Neural cell (in vitro differentiated cells): Measurements from ENCODE around the gene LRR1. TPM values are rescaled to one million over a fixed set of nuclear protein-coding genes. Genes with fewer than 3 reads are reported as not detected.

Experiments
- H2AFZ ChIP-seq: fragments of 200-600, 300-800 bp; sonication (generic), shearing (Covaris generic); 2 replicates; pipeline ENCODE4 v1.6.0; 2014; ENCODE audit warnings: low read depth, mild to moderate bottlenecking, antibody characterized with exemption, low read length, moderate library complexity
- H3F3A ChIP-seq: fragments of 200-600 bp; shearing (Covaris generic); 2 replicates; pipeline ENCODE4 v1.6.1; 2016; ENCODE audit warnings: mild to moderate bottlenecking, moderate library complexity, mixed read lengths, antibody characterized with exemption, low read length; ENCODE audit not compliant: insufficient read depth, poor library complexity, severe bottlenecking
- H3K27ac ChIP-seq: fragments of 200-600, 300-800 bp; sonication (generic), shearing (Covaris generic); 2 replicates; pipeline ENCODE4 v1.5.1; 2014; ENCODE audit warnings: mild to moderate bottlenecking, low read length, moderate library complexity
- H3K27me3 ChIP-seq: fragments of 300-800, 200-600 bp; sonication (generic), shearing (Covaris generic); 2 replicates; pipeline ENCODE4 v1.6.0; 2014; ENCODE audit warnings: mild to moderate bottlenecking, low read depth, low read length, moderate library complexity; ENCODE audit not compliant: insufficient read depth
- H3K36me3 ChIP-seq: fragments of 300-800, 200-600 bp; sonication (generic), shearing (Covaris generic); 2 replicates; pipeline ENCODE4 v1.5.1; 2014; ENCODE audit warnings: mild to moderate bottlenecking, antibody characterized with exemption, low read length, moderate library complexity; ENCODE audit not compliant: insufficient read depth
- H3K4me2 ChIP-seq: fragments of 300-800, 200-600 bp; sonication (generic), shearing (Covaris generic); 2 replicates; pipeline ENCODE4 v1.6.0; 2014; ENCODE audit warnings: mild to moderate bottlenecking, low read length
- H3K4me3 ChIP-seq: fragments of 300-800, 200-600 bp; sonication (generic), shearing (Covaris generic); 2 replicates; pipeline ENCODE4 v1.5.1; 2014; ENCODE audit warnings: mild to moderate bottlenecking, low read length, moderate library complexity
- H3K79me2 ChIP-seq: fragments of 200-600 bp; shearing (Covaris generic); replicated peaks from 2 replicates; pipeline ENCODE4 v1.6.0; 2014; ENCODE audit warnings: mild to moderate bottlenecking, low read length, moderate library complexity; ENCODE audit not compliant: insufficient read depth
- H3K9ac ChIP-seq: fragments of 300-800, 200-600 bp; sonication (generic), shearing (Covaris generic); 2 replicates; pipeline ENCODE4 v1.6.1; 2016; ENCODE audit warnings: mild to moderate bottlenecking, low read length, mixed read lengths
- H3K9me2 ChIP-seq: fragments of 200-600 bp; shearing (Covaris generic); 2 replicates; pipeline ENCODE4 v1.6.1; 2016; ENCODE audit warnings: mild to moderate bottlenecking, low read length, mixed read lengths; ENCODE audit not compliant: insufficient read depth
- H3K9me3 ChIP-seq: fragments of 200-600, 300-800 bp; sonication (generic), shearing (Covaris generic); 2 replicates; pipeline ENCODE4 v1.6.1; 2016; ENCODE audit warnings: mild to moderate bottlenecking, mixed run types, low read length, moderate library complexity, mixed read lengths
- H4K20me1 ChIP-seq: fragments of 200-600 bp; shearing (Covaris generic); 2 replicates; pipeline ENCODE4 v1.6.1; 2016; ENCODE audit warnings: mild to moderate bottlenecking, mixed run types; ENCODE audit not compliant: insufficient read depth
- CTCF ChIP-seq: fragments of 450-650 bp; IDR thresholded peaks from 2 replicates; pipeline ENCODE4 v1.5.1; 2014; ENCODE audit warnings: antibody characterized with exemption, mild to moderate bottlenecking, moderate library complexity; ENCODE audit not compliant: poor library complexity, severe bottlenecking
- EP300 ChIP-seq: fragments of 450-650 bp; conservative IDR thresholded peaks from 2 replicates; pipeline ENCODE4 v1.6.1; 2014; ENCODE audit warnings: antibody characterized with exemption, mild to moderate bottlenecking, moderate library complexity; ENCODE audit not compliant: poor library complexity, severe bottlenecking
- EZH2 ChIP-seq: fragments of 200-600, 300-800 bp; shearing (Covaris generic), sonication (generic); IDR thresholded peaks from 2 replicates; pipeline ENCODE4 v1.6.1; 2014; ENCODE audit warnings: antibody characterized with exemption, low read length, borderline replicate concordance, mild to moderate bottlenecking; ENCODE audit not compliant: insufficient read depth, poor library complexity, severe bottlenecking
- MXI1 ChIP-seq: fragments of 450-650 bp; conservative IDR thresholded peaks from 2 replicates; pipeline ENCODE4 v1.6.1; 2014; ENCODE audit warnings: antibody characterized with exemption, mild to moderate bottlenecking; ENCODE audit not compliant: poor library complexity, severe bottlenecking
- POLR2AphosphoS5 ChIP-seq: IDR thresholded peaks from 2 replicates; pipeline ENCODE4 v1.6.1; 2012
- RAD21 ChIP-seq: fragments of 450-650 bp; conservative IDR thresholded peaks from 2 replicates; pipeline ENCODE4 v1.6.1; 2014; ENCODE audit warnings: antibody characterized with exemption, mild to moderate bottlenecking, moderate library complexity
- SMC3 ChIP-seq: fragments of 450-650 bp; conservative IDR thresholded peaks from 2 replicates; pipeline ENCODE4 v1.6.1; 2014; ENCODE audit warnings: antibody characterized with exemption, mild to moderate bottlenecking, moderate library complexity; ENCODE audit not compliant: poor library complexity
- TAF1 ChIP-seq: IDR thresholded peaks from 2 replicates; pipeline ENCODE4 v1.6.1; 2012; ENCODE audit warnings: low read depth
- polyA plus RNA-seq: library from polyadenylated mRNA; depleted of rRNA; stranded (reverse); fragments of >200 nt; gene quantifications from 2 replicates; pipeline ENCODE4 v1.2.3, GENCODE V29; 2014
- TF ChIP-seq, protein P1 (sequence below): IDR thresholded peaks from 2 replicates; pipeline ENCODE4 v1.6.1; 2012; ENCODE audit warnings: borderline replicate concordance

The LRR1 gene
- polyA plus RNA-seq, 1 donor from 2014 or later, result 4.4 TPM

DNA sequence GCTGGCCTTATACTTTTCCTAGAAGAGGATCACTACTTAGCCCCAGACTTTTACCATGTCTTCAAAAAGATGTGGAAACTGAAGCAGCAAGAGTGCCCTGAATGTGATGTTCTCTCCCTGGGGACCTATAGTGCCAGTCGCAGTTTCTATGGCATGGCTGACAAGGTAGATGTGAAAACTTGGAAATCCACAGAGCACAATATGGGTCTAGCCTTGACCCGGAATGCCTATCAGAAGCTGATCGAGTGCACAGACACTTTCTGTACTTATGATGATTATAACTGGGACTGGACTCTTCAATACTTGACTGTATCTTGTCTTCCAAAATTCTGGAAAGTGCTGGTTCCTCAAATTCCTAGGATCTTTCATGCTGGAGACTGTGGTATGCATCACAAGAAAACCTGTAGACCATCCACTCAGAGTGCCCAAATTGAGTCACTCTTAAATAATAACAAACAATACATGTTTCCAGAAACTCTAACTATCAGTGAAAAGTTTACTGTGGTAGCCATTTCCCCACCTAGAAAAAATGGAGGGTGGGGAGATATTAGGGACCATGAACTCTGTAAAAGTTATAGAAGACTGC is 23.4 kb downstream of the LRR1 start:
- no peaks in the 10 kb centered on the region for H3K9me3 ChIP-seq
- TF ChIP-seq MXI1 (no peak), SMC3 (no peak), EZH2 (no peak), EP300 (no peak), TAF1 (no peak), RAD21 (no peak), CTCF (no peak), POLR2AphosphoS5 (no peak)
- TF ChIP-seq, protein P1, sequence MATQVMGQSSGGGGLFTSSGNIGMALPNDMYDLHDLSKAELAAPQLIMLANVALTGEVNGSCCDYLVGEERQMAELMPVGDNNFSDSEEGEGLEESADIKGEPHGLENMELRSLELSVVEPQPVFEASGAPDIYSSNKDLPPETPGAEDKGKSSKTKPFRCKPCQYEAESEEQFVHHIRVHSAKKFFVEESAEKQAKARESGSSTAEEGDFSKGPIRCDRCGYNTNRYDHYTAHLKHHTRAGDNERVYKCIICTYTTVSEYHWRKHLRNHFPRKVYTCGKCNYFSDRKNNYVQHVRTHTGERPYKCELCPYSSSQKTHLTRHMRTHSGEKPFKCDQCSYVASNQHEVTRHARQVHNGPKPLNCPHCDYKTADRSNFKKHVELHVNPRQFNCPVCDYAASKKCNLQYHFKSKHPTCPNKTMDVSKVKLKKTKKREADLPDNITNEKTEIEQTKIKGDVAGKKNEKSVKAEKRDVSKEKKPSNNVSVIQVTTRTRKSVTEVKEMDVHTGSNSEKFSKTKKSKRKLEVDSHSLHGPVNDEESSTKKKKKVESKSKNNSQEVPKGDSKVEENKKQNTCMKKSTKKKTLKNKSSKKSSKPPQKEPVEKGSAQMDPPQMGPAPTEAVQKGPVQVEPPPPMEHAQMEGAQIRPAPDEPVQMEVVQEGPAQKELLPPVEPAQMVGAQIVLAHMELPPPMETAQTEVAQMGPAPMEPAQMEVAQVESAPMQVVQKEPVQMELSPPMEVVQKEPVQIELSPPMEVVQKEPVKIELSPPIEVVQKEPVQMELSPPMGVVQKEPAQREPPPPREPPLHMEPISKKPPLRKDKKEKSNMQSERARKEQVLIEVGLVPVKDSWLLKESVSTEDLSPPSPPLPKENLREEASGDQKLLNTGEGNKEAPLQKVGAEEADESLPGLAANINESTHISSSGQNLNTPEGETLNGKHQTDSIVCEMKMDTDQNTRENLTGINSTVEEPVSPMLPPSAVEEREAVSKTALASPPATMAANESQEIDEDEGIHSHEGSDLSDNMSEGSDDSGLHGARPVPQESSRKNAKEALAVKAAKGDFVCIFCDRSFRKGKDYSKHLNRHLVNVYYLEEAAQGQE, result no peak
- no peaks in the 10 kb centered on the region for H3K9me2 ChIP-seq
- no peak overlapping the region for H3K27ac ChIP-seq
- no peak overlapping the region for H2AFZ ChIP-seq
- H3K27me3 ChIP-seq, result no peaks in the 10 kb centered on the region
- H3K4me3 ChIP-seq, result peak overlapping the region; percentile 96
- peak overlapping the region; percentile 86 for H3K4me2 ChIP-seq
- no peaks in the 10 kb centered on the region for H4K20me1 ChIP-seq
- H3K79me2 ChIP-seq, result peaks cover 54% of the 10 kb centered on the region
- H3K9ac ChIP-seq, result no peak overlapping the region
- H3K36me3 ChIP-seq, result peaks cover 13% of the 10 kb centered on the region
- peaks cover 3% of the 10 kb centered on the region for H3F3A ChIP-seq

GRCh38 chr14:49623387-49623786 is 24.6 kb downstream of the LRR1 start:
- H3K27ac ChIP-seq, result no peak overlapping the region
- H3K27me3 ChIP-seq, result no peaks in the 10 kb centered on the region
- no peaks in the 10 kb centered on the region for H3K9me3 ChIP-seq
- peaks cover 3% of the 10 kb centered on the region for H3F3A ChIP-seq
- peak overlapping the region; percentile 86 for H3K4me2 ChIP-seq
- TF ChIP-seq, protein P1, result no peak
- peak overlapping the region; percentile 96 for H3K4me3 ChIP-seq
- no peak overlapping the region for H3K9ac ChIP-seq
- H3K79me2 ChIP-seq, result peaks cover 53% of the 10 kb centered on the region
- no peaks in the 10 kb centered on the region for H4K20me1 ChIP-seq
- H2AFZ ChIP-seq, result no peak overlapping the region
- no peaks in the 10 kb centered on the region for H3K9me2 ChIP-seq
- H3K36me3 ChIP-seq, result peaks cover under 1% of the 10 kb centered on the region
